Subcutaneous abdominal adipose tissue (tissue), 5 donors: ENCODE data around the gene PLXND1.

Source experiments
- H3K27ac ChIP-seq: one replicate; pipeline ENCODE4 v1.7.0; 2013; ENCODE audit warnings: low read depth, mild to moderate bottlenecking, inconsistent platforms, low read length, moderate library complexity
- H3K27me3 ChIP-seq, 5 donors: one replicate each; pipeline ENCODE4 v1.7.0; 2013; ENCODE audit warnings: low read length in 5 of 5, inconsistent platforms in 1 of 5; ENCODE audit not compliant: control insufficient read depth in 5 of 5, insufficient read depth in 4 of 5
- H3K36me3 ChIP-seq, 5 donors: one replicate each; pipeline ENCODE4 v1.7.0; 2013; ENCODE audit warnings: low read length in 5 of 5; ENCODE audit not compliant: control insufficient read depth in 5 of 5, insufficient read depth in 5 of 5
- H3K4me1 ChIP-seq, 5 donors: one replicate each; pipeline ENCODE4 v1.7.0; 2013; ENCODE audit warnings: low read length in 5 of 5, mild to moderate bottlenecking in 3 of 5, moderate library complexity in 1 of 5; ENCODE audit not compliant: control insufficient read depth in 5 of 5, insufficient read depth in 5 of 5
- H3K4me3 ChIP-seq, 5 donors: one replicate each; pipeline ENCODE4 v1.7.0; 2013; ENCODE audit warnings: low read length in 5 of 5, low read depth in 1 of 5
- H3K9ac ChIP-seq, 5 donors: one replicate each; pipeline ENCODE4 v1.7.0; 2013; ENCODE audit warnings: low read length in 5 of 5, mild to moderate bottlenecking in 4 of 5, moderate library complexity in 3 of 5
- H3K9me3 ChIP-seq, 5 donors: one replicate each; pipeline ENCODE4 v1.7.0; 2013; ENCODE audit warnings: low read length in 5 of 5; ENCODE audit not compliant: control insufficient read depth in 5 of 5
- donor health status: healthy.
- donor health status: healthy.
- donor health status: healthy.
- donor health status: healthy.
- donor health status: healthy.

The PLXND1 gene

GRCh38 chr3:129555616-129556357 lies 50.7 kb downstream of the PLXND1 start:
- Histone ChIP-seq H3K9me3 (no peaks in the 10 kb centered on the region), H3K27ac (no peak overlapping the region), H3K36me3 (peaks cover 0 to 62% (median 54%) of the 10 kb centered on the region in 5 donors), H3K9ac (no peak overlapping the region), H3K4me1 (peaks cover 18 to 86% (median 64%) of the 10 kb centered on the region in 5 donors), H3K27me3 (no peaks in the 10 kb centered on the region), H3K4me3 (no peak overlapping the region)

GRCh38 chr3:129555153-129555550 lies 51.3 kb downstream of the PLXND1 start:
- H3K4me1 ChIP-seq, result peaks cover 17 to 80% (median 58%) of the 10 kb centered on the region in 5 donors
- H3K4me3 ChIP-seq, result no peak overlapping the region
- no peak overlapping the region for H3K27ac ChIP-seq
- H3K9me3 ChIP-seq, result no peaks in the 10 kb centered on the region
- no peak overlapping the region for H3K9ac ChIP-seq
- no peaks in the 10 kb centered on the region for H3K27me3 ChIP-seq
- peaks cover 0 to 56% (median 49%) of the 10 kb centered on the region in 5 donors for H3K36me3 ChIP-seq

- peaks cover 17 to 74% (median 52%) of the 10 kb centered on the region in 5 donors for H3K4me1 ChIP-seq
- H3K4me3 ChIP-seq, result no peak overlapping the region
- no peaks in the 10 kb centered on the region for H3K27me3 ChIP-seq
- peak overlapping the region in 1 of 5 donors; percentile 13 for H3K9ac ChIP-seq
- H3K27ac ChIP-seq, result no peak overlapping the region
- H3K36me3 ChIP-seq, result peaks cover 0 to 50% (median 43%) of the 10 kb centered on the region in 5 donors
- H3K9me3 ChIP-seq, result no peaks in the 10 kb centered on the region
These were observed 51.9 kb downstream of the PLXND1 start for GRCh38 chr3:129554356-129555152.

GRCh38 chr3:129553719-129554118 lies 52.8 kb downstream of the PLXND1 start:
- Histone ChIP-seq H3K9me3 (no peaks in the 10 kb centered on the region), H3K4me1 (peaks cover 17 to 66% (median 43%) of the 10 kb centered on the region in 5 donors), H3K4me3 (no peak overlapping the region), H3K9ac (no peak overlapping the region), H3K27ac (no peak overlapping the region), H3K27me3 (no peaks in the 10 kb centered on the region), H3K36me3 (peaks cover 0 to 41% (median 35%) of the 10 kb centered on the region in 5 donors)

GRCh38 chr3:129553171-129553570 lies 53.3 kb downstream of the PLXND1 start:
- peaks cover 14 to 61% (median 38%) of the 10 kb centered on the region in 5 donors for H3K4me1 ChIP-seq
- H3K36me3 ChIP-seq, result peaks cover 0 to 36% (median 29%) of the 10 kb centered on the region in 5 donors
- H3K27ac ChIP-seq, result no peak overlapping the region
- H3K4me3 ChIP-seq, result no peak overlapping the region
- H3K27me3 ChIP-seq, result no peaks in the 10 kb centered on the region
- no peak overlapping the region for H3K9ac ChIP-seq
- H3K9me3 ChIP-seq, result no peaks in the 10 kb centered on the region

GRCh38 chr3:129552287-129553050 lies 54.0 kb downstream of the PLXND1 start:
- Histone ChIP-seq H3K4me1 (peaks cover 7 to 54% (median 31%) of the 10 kb centered on the region in 5 donors), H3K27ac (no peak overlapping the region), H3K27me3 (no peaks in the 10 kb centered on the region), H3K4me3 (no peak overlapping the region), H3K9ac (no peak overlapping the region), H3K9me3 (no peaks in the 10 kb centered on the region), H3K36me3 (peaks cover 0 to 29% (median 22%) of the 10 kb centered on the region in 5 donors)

GRCh38 chr3:129549805-129550204 lies 56.7 kb downstream of the PLXND1 start:
- Histone ChIP-seq H3K4me3 (no peak overlapping the region), H3K27me3 (no peaks in the 10 kb centered on the region), H3K9ac (no peak overlapping the region), H3K4me1 (peaks cover 0 to 29% (median 18%) of the 10 kb centered on the region in 5 donors), H3K36me3 (peaks cover 0 to 4% (median 3%) of the 10 kb centered on the region in 5 donors), H3K9me3 (no peaks in the 10 kb centered on the region), H3K27ac (no peak overlapping the region)

GRCh38 chr3:129549006-129549800 lies 57.3 kb downstream of the PLXND1 start:
- H3K36me3 ChIP-seq, result no peaks in the 10 kb centered on the region

More at GRCh38 chr3:129549006-129549800, 57.3 kb downstream of the PLXND1 start:
- Histone ChIP-seq H3K4me1 (peaks cover 0 to 23% (median 12%) of the 10 kb centered on the region in 5 donors), H3K27me3 (no peaks in the 10 kb centered on the region), H3K27ac (no peak overlapping the region), H3K4me3 (no peak overlapping the region), H3K9me3 (no peaks in the 10 kb centered on the region), H3K9ac (no peak overlapping the region)
